HG03097 (cell line): ENCODE measurements around the gene SLC25A21.
"Not testable (repeated sequence)": the region's sequence is repeated elsewhere in the genome, so short reads cannot be mapped to it uniquely, and the experiment has no call there.

Source experiments
- ATAC-seq: cut with Tn5 transposase; IDR thresholded peaks from one replicate; pipeline ENCODE4 v1.9.1; 2021; ENCODE audit not compliant: unreplicated experiment, low FRiP score

Gene SLC25A21

GRCh38 chr14:37093364-37093763, 79.0 kb downstream of the SLC25A21 start:
- no peak for ATAC-seq

DNA sequence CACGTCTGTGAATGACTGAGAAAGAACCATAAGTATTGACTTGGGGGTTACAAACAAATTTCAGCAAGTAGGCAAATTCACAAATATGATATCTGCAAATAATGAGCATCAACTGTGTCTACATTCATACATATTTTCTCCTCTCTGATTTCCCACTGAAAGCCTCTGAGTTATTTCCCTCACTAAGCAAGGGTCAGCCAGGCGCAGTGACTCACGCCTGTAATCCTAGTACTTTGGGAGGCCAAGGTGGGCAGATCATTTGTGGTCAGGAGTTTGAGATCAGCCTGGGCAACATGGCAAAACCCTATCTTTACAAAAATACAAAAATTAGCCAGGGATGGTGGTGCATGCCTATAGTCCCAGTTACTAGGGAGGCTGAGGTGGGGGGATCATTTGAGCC, 80.8 kb downstream of the SLC25A21 start:
- no peak for ATAC-seq

GRCh38 chr14:37090026-37090425, 82.4 kb downstream of the SLC25A21 start:
- ATAC-seq, result no peak

- no peak for ATAC-seq
These were observed 83.0 kb downstream of the SLC25A21 start for GRCh38 chr14:37089410-37089809.

DNA sequence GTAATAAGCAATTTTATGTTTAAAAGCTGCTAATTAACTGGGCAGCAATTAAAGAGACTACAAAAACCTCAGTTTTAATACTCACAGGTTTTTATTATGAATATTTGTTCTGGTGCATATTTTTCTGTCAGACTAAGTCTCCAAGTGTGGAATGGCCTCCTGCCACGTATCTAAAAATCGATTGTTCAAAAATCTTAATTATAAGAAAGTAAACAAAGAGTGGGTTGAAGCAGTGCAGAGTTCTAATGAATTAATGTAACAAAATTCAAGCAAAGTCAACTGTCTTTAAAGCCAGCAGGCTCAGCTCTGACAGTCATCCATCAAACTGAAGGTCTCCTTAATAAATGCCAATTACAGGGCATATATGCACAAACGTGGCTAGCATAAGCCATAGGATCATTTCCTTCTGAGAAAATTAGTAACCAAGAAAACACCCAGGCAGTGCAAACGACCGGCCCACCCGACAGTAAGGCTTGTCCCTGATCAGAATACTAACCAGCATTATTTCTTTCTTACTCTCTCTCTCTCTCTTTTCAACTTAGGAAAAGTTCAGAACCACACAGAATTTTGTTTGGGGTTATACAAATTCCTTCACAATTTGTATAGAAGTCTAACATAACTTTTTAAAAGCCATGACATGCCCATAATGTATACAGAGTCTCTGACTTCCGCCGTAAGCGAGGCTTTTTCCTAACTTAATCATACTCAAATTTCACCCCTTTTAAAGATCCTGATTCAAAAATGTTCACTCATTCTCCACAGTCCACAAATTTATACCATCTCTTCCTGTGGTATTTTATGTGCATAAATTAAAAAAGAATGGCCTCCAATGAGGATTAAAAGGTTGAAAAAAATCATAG, 83.8 kb downstream of the SLC25A21 start:
- ATAC-seq, result no peak

DNA sequence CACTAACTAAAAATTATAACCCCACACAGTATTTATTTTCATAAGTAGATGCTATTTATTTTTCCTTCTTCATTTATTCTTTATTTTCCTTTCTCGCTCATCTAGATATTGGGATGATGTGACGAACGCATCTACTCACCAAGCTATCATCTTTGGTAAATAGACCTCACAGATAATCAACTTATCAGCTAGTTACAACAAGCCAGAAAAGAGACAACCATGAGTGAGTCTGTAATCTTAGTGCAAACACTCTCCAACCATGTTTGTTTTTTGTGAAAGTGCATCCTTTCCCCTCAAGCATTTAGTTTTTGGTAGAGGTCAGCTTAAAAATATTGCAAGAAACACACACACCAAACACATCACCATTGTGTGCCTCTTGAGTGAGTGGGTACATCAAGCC, 84.9 kb downstream of the SLC25A21 start:
- no peak for ATAC-seq

DNA sequence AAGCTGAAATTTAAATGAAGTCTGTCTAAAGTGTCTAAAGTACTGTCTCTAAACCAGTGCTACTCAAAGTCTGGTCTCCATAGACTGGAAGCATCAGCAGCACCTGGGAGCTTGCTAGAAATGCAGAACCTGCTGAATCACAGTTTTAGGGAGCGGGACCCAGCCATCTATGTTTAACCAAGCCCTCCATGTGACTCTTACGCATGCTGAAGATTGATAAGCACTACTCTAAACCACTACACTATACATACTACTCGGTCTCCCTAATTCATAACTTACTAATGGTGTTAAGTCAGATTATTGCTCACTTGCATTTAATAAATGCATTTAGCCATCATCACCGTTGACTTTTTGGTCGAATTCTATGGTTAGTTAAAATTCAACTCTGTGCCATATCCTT, 88.8 kb downstream of the SLC25A21 start:
- ATAC-seq, result no peak

- ATAC-seq, result no peak
These were observed 90.0 kb downstream of the SLC25A21 start for GRCh38 chr14:37082449-37082848.

GRCh38 chr14:37081856-37082255, 90.5 kb downstream of the SLC25A21 start:
- no peak for ATAC-seq

GRCh38 chr14:37081218-37081617, 91.2 kb downstream of the SLC25A21 start:
- ATAC-seq, result no peak

- ATAC-seq, result no peak
These were observed 94.3 kb downstream of the SLC25A21 start for GRCh38 chr14:37078131-37078530.

GRCh38 chr14:37074320-37074719, 98.1 kb downstream of the SLC25A21 start:
- not testable (repeated sequence) for ATAC-seq

- no peak for ATAC-seq
These were observed 108.8 kb downstream of the SLC25A21 start for GRCh38 chr14:37063467-37064240.

GRCh38 chr14:37062191-37062803, 110.1 kb downstream of the SLC25A21 start:
- ATAC-seq, result no peak

DNA sequence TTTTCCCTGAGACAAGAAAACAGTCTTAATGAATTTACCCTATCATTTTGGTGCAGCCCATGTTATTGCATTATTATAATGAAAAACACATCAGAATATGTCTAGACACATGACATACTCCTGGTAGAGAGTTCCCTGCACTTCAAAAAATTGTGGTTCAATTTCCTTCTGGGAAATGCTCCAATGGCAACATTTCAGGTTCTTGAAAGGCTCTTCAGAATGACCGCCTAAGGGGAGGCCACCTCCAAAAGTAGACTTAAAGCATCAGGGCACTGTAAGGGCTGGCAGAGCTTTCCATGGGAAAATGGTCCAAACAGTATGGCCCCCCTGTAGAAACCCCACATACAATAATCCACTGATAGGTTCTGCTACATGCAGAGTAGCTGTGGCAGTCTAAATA, 110.7 kb downstream of the SLC25A21 start:
- no peak for ATAC-seq

- ATAC-seq, result no peak
These were observed 111.7 kb downstream of the SLC25A21 start for GRCh38 chr14:37060496-37061260.

- no peak for ATAC-seq
These were observed 114.6 kb downstream of the SLC25A21 start for GRCh38 chr14:37057776-37058175.

GRCh38 chr14:37056473-37056872, 115.9 kb downstream of the SLC25A21 start:
- no peak for ATAC-seq

DNA sequence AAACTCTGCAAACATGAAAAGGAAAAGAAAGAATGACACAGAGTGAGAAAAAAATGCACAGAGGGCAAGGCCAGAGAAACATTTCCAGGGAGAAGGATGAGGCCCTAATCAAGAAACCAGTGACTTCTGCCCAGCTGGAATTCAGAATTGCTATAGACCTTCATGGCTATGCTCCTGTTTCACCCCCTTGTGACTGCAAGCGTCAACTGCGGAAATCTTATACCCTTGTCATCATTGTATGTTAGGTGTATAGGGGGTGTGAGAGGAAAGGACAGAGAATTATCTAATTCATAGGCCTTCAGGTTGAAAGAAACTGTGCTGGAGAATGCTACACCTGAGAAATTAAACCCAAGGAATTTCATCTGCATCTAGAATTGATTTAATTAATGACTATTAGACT, 117.5 kb downstream of the SLC25A21 start:
- no peak for ATAC-seq

DNA sequence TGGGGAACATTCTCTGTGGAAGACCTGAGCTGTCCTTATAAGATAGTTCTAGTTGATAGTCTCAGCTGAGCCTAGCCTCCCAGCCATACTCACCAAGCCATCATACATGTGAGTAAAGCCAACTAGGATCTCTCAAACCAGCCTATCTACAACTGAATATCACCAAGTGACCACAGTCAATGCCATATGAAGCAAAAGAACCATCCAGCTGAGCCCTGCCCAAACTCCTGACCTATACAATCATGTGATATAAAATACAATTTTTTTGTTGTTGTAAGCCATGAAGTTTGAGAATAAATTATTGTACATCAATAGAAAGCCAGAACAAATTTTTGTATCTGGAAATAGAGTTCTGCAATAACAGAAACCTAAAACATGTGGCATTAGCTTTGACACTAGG, 118.3 kb downstream of the SLC25A21 start:
- ATAC-seq, result no peak

DNA sequence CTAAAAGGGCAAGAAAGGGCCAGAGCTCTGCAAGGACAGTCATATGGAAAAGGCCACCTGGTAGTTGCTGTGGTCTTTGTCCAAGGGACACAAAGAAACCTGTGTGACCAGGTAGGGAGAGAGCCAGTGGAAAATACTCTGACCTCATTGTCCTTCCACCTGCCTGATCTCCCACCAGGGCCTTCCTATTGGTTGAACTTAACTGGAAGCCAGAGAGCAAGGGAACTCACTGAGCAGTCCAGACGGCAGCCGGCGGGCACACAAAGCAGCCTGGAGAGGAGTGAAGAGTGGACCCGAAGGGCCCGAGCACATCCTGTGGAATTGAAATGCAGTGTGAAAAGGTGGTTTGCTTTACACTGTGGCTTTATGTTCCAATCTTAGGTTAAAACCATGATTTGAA, 120.7 kb downstream of the SLC25A21 start:
- no peak for ATAC-seq
